WERI-Rb-1 (cell line): ENCODE results near the gene RGS6.

Experiments
- DNase-seq: peaks from one replicate; pipeline ENCODE4 v3.0.0-alpha.2; 2020
- H3K27ac ChIP-seq: fragments of 250-450 bp; sonication (Bioruptor Pico); 2 replicates; pipeline ENCODE4 v1.5.1; 2020; ENCODE audit warnings: mild to moderate bottlenecking, moderate library complexity
- H3K27me3 ChIP-seq: fragments of 250-450 bp; sonication (Bioruptor Pico); 2 replicates; pipeline ENCODE4 v1.5.1; 2021; ENCODE audit warnings: mild to moderate bottlenecking, low read depth, moderate library complexity; ENCODE audit not compliant: insufficient read depth, severe bottlenecking
- H3K36me3 ChIP-seq: fragments of 250-450 bp; sonication (Bioruptor Pico); 2 replicates; pipeline ENCODE4 v1.5.1; 2020; ENCODE audit warnings: mild to moderate bottlenecking, moderate library complexity
- H3K4me3 ChIP-seq: 2 replicates; pipeline ENCODE4 v1.5.1; 2011; ENCODE audit warnings: low read depth, mild to moderate bottlenecking, control low read depth, low read length
- H3K9me3 ChIP-seq: fragments of 250-450 bp; sonication (Bioruptor Pico); 2 replicates; pipeline ENCODE4 v1.5.1; 2021; ENCODE audit warnings: mild to moderate bottlenecking, moderate library complexity; ENCODE audit not compliant: severe bottlenecking
- TF ChIP-seq, protein P1 (sequence below): IDR thresholded peaks from 2 replicates; pipeline ENCODE4 v1.5.1; 2011; ENCODE audit warnings: low read depth, mild to moderate bottlenecking, control low read depth, inconsistent platforms, low read length

Gene RGS6

DNA sequence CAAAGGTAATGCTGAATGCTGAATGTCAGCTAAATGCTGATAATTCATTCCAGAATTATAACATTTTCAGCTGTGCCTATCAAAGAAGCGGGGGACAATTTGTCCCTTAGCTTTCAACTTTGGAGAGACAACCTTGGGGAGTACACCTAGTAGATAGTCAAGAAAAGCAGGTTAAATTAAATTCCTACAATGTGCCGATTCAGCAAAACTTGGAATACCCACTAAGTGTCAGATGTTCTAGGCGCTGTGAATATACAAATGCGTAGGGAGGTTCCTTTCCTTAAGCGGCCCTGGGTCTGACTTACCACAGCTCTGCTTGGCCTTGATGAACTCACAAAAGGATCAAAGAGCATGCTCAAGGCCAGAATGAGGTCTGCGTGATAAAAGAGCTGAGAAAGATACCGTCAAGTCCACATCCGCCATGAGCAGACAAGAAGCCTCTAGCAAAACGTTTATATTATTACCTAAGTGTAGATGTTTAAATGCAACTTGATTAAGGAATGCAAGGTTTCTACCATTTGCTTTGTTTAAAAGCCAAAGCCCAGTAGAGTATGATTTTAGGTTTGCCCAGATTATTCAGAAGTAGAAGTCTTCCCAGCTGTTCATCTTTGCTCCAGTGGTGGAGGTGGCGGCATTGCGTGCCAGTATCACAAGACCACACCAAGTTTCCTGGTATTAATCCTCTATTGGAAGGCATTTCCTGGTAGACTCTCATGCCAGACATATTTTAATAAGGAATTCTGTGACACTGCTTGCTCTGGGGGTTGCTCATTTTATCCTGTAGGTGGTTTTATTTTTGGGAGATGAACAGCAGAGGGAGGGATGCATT, 593.1 kb downstream of the RGS6 start:
- H3K9me3 ChIP-seq = peaks cover 2% of the 10 kb centered on the region
- DNase-seq = no peak
- no peak overlapping the region for H3K4me3 ChIP-seq
- TF ChIP-seq, protein P1, sequence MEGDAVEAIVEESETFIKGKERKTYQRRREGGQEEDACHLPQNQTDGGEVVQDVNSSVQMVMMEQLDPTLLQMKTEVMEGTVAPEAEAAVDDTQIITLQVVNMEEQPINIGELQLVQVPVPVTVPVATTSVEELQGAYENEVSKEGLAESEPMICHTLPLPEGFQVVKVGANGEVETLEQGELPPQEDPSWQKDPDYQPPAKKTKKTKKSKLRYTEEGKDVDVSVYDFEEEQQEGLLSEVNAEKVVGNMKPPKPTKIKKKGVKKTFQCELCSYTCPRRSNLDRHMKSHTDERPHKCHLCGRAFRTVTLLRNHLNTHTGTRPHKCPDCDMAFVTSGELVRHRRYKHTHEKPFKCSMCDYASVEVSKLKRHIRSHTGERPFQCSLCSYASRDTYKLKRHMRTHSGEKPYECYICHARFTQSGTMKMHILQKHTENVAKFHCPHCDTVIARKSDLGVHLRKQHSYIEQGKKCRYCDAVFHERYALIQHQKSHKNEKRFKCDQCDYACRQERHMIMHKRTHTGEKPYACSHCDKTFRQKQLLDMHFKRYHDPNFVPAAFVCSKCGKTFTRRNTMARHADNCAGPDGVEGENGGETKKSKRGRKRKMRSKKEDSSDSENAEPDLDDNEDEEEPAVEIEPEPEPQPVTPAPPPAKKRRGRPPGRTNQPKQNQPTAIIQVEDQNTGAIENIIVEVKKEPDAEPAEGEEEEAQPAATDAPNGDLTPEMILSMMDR = no peak
- H3K27me3 ChIP-seq = no peaks in the 10 kb centered on the region
- no peaks in the 10 kb centered on the region for H3K36me3 ChIP-seq
- H3K27ac ChIP-seq = no peak overlapping the region

DNA sequence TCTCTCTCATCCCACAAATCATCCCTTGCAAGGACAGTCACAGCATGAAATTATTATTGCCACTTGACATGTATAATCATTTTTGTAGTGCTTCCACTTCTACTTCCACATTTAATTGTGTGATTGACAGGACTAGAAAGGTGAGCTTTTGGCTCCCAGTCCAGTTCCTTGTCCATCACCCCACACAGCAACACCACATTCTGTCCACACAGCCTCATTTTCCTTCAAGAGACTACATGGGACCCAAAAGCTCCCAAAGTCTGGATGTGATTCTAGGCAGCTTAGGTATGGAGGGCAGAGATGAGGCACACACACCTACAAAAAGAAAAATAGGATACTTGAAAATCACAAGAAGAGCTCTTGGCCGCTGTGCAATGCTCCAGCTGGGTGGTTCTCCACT, 595.4 kb downstream of the RGS6 start:
- TF ChIP-seq, protein P1 = no peak
- Histone ChIP-seq H3K9me3 (no peaks in the 10 kb centered on the region), H3K36me3 (no peaks in the 10 kb centered on the region), H3K27me3 (no peaks in the 10 kb centered on the region), H3K4me3 (no peak overlapping the region), H3K27ac (no peak overlapping the region)
- no peak for DNase-seq

DNA sequence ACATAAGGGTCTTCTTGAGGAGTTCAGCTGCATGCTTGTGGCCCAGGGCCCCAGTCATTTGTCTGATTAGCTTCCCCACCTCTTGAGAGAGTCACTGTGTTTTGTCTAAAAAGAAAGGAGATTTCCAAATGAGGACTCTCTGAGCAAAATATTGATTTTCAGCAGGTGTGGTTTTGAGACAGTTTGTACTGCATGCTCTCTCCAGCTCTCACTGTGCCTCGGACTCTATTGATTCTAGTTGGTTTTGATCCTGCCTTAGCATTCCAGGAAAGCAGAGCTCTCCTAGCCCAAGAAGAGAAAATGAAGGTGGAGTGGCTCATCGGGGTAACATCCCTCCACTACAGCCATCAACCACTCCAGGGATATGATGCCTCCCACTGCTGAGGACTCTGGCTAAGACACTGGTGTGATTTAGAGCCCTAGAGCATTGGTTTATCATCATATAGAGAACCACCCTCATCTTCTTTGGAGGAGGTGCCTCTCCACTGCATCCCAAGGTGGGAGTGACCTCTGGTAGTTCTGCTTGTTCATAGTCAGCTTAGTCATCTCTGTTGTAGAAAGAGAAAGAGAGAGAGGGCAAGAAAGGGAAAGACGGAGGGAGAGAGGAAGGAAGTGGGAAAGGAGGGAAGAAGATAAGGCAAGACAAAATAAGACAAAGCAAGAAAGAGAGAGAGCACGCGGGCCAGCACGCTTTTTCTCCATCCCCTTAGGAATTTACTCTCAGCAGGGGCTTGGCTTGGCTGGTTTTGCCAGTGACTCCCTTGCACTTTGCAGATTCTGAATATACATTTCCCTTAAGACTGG, 596.0 kb downstream of the RGS6 start:
- DNase-seq = no peak
- no peaks in the 10 kb centered on the region for H3K36me3 ChIP-seq
- peaks cover 1% of the 10 kb centered on the region for H3K9me3 ChIP-seq
- no peak overlapping the region for H3K27ac ChIP-seq
- no peaks in the 10 kb centered on the region for H3K27me3 ChIP-seq
- TF ChIP-seq, protein P1 = no peak
- no peak overlapping the region for H3K4me3 ChIP-seq

DNA sequence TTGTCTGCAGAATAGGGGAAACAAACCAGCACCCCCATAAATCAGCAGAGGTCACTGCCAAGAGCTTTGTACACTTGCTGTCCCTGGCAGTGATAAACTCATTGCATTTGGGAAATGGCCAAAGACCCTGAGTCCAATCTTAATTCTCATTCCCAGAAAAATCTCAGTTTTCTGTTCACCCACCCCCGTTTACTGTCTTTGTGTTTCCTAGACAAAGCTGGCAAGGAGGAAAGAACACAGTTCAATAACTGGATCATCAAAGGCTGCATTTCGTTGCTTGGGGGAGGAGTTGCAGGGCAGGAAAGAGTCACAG, 596.6 kb downstream of the RGS6 start:
- no peaks in the 10 kb centered on the region for H3K27me3 ChIP-seq
- no peaks in the 10 kb centered on the region for H3K36me3 ChIP-seq
- TF ChIP-seq, protein P1 = no peak
- H3K4me3 ChIP-seq = no peak overlapping the region
- peaks cover 4% of the 10 kb centered on the region for H3K9me3 ChIP-seq
- H3K27ac ChIP-seq = no peak overlapping the region
- DNase-seq = no peak

DNA sequence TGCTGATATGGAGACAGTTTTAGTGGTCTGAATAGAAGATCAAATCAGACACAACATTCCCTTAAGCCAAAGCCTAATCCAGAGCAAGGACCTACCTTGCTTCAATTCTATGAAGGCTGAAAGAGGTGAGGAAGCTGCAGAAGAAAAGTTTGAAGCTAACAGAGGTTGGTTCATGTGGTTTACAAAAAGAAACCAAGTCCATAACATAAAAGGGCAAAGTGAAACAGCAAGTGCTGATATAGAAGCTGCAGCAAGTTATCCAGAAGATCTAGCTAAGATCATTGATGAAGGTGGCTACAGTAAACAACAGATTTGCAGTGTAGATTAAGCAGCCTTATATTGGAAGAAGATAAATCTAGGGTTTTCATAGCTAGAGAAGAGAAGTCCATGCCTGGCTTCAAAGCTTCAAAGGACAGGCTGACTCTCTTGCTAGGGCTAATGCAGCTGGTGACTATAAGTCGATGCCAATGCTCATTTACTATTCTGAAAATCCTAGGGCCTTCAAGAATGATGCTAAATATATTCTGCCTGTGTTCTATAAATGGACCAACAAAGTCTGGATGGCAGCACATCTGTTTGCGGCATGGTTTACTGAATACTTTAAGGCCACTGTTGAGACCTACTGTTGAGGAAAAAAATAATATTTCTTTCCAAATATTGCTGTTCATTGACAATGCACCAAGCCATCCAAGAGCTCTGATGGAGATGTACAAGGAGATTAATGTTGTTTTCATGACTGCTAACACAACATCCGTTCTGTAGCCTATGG, 600.6 kb downstream of the RGS6 start:
- TF ChIP-seq, protein P1 = no peak
- Histone ChIP-seq H3K4me3 (no peak overlapping the region), H3K27me3 (no peaks in the 10 kb centered on the region), H3K27ac (no peak overlapping the region), H3K9me3 (peaks cover 4% of the 10 kb centered on the region), H3K36me3 (no peaks in the 10 kb centered on the region)
- DNase-seq = no peak
